Gastrocnemius medialis (tissue), 4 donors: ENCODE measurements around the gene APBB2. TPM values are rescaled to one million over a fixed set of nuclear protein-coding genes. Genes with fewer than 3 reads are reported as not detected.

Source experiments
- ATAC-seq, 2 donors: fragments of 150-250 bp; one replicate each; pipeline ENCODE4 v1.9.1; 2016
- DNase-seq, 2 donors: peaks; one replicate each; pipeline ENCODE4 v3.0.0-alpha.2; 2019
- H3K27ac ChIP-seq, 4 donors: fragments of 200-600 bp; sonication (generic); 1 replicate in 1 of 4; 2 replicates in 3 of 4; pipeline ENCODE4 v1.5.1; 2016 to 2018; ENCODE audit warnings: mild to moderate bottlenecking in 2 of 4, moderate library complexity in 1 of 4
- H3K27me3 ChIP-seq, 3 donors: fragments of 200-600 bp; sonication (generic) in 2 of 3; 1 replicate in 1 of 3; 2 replicates in 2 of 3; pipeline versions ENCODE4 v1.5.1 to v1.6.0; 2016 to 2019; ENCODE audit warnings: mild to moderate bottlenecking in 1 of 3, moderate library complexity in 1 of 3
- H3K36me3 ChIP-seq, 2 donors: fragments of 200-600 bp; sonication (generic) in 1 of 2; one replicate each; pipeline ENCODE4 v1.5.1; 2017 to 2018
- H3K4me1 ChIP-seq, 2 donors: fragments of 200-600 bp; sonication (generic) in 1 of 2; one replicate each; pipeline ENCODE4 v1.5.1; 2016 to 2017; ENCODE audit warnings: mild to moderate bottlenecking in 2 of 2
- H3K4me3 ChIP-seq, 4 donors: fragments of 200-600 bp; sonication (generic) in 3 of 4; 1 replicate in 1 of 4; 2 replicates in 3 of 4; pipeline ENCODE4 v1.5.1; 2016 to 2019; ENCODE audit warnings: mild to moderate bottlenecking in 2 of 4
- H3K9me3 ChIP-seq, 3 donors: fragments of 200-600 bp; sonication (generic) in 2 of 3; 1 replicate in 1 of 3; 2 replicates in 2 of 3; pipeline ENCODE4 v1.5.1; 2016 to 2019
- CTCF ChIP-seq, 5 experiments: fragments of 450-650 bp in 3 of 5; fragments of 200-600 bp in 2 of 5; sonication (generic) in 2 of 5; IDR thresholded peaks in 4 of 5; conservative IDR thresholded peaks in 1 of 5; 1 replicate in 4 of 5; 2 replicates in 1 of 5; pipeline ENCODE4 v1.5.1; 2016 to 2019; ENCODE audit warnings: antibody characterized with exemption in 5 of 5, mild to moderate bottlenecking in 3 of 5, moderate library complexity in 3 of 5
- POLR2A ChIP-seq, 2 donors: fragments of 450-650 bp; IDR thresholded peaks; one replicate each; pipeline ENCODE4 v1.6.1; 2017; ENCODE audit warnings: antibody characterized with exemption in 2 of 2, mild to moderate bottlenecking in 2 of 2, moderate library complexity in 2 of 2
- in situ Hi-C, 4 donors: fragments of 200-750 bp; cut with MboI; loops; one replicate each; pipeline versions ENCODE4 v1.15.0 to v1.8.0; 2017; ENCODE audit warnings: low sequenced_read_pairs in 4 of 4
- intact Hi-C: fragments of 100-400 bp; cut with DNase I; formaldehyde crosslinking; loops from one replicate; pipeline ENCODE4 v1.15.1; 2023; ENCODE audit warnings: low total_unique reads
- total RNA-seq, 4 donors: library from RNA; depleted of rRNA; stranded (reverse); fragments of >200 nt; gene quantifications; one replicate each; pipeline versions ENCODE4 v1.1.0 to v1.2.3, GENCODE V29; 2016

APBB2 gene
- total RNA-seq, 4 donors from 2014 or later: 14.3 to 20.5 (median 14.5) TPM

GRCh38 chr4:41120297-41121217, 93.8 kb downstream of the APBB2 start:
- intact Hi-C loops (loop anchor here (5.0 kb wide), 1 partner anchor 92 kb away; the partner anchor contains the start of gene APBB2), in situ Hi-C loops (no loop called here)
- peak; percentile 84 to 85 for ATAC-seq
- H3K27me3 ChIP-seq: no peaks in the 10 kb centered on the region
- peaks cover 22 to 23% of the 10 kb centered on the region in 2 donors for H3K4me1 ChIP-seq
- no peaks in the 10 kb centered on the region for H3K9me3 ChIP-seq
- no peak for TF ChIP-seq CTCF (IDR thresholded peaks at IDR 0.05 in 4 of 5, conservative IDR thresholded peaks at IDR 0.05 in 1 of 5)
- no peak for TF ChIP-seq POLR2A (IDR thresholded peaks at IDR 0.05)
- peaks cover 0 to 4% of the 10 kb centered on the region in 2 donors for H3K36me3 ChIP-seq
- peak overlapping the region; percentile 37 to 74 (median 56) for H3K27ac ChIP-seq
- peak; percentile 53 to 66 for DNase-seq
- H3K4me3 ChIP-seq: peak overlapping the region; percentile 20 to 33 (median 24)

- peak overlapping the region; percentile 20 to 33 (median 24) for H3K4me3 ChIP-seq
- peak overlapping the region; percentile 37 to 74 (median 56) for H3K27ac ChIP-seq
- in situ Hi-C loops: no loop called here
- H3K27me3 ChIP-seq: no peaks in the 10 kb centered on the region
- no peaks in the 10 kb centered on the region for H3K9me3 ChIP-seq
- H3K4me1 ChIP-seq: peaks cover 19 to 21% of the 10 kb centered on the region in 2 donors
- DNase-seq (no peak), ATAC-seq (peak; percentile 6 to 38)
- H3K36me3 ChIP-seq: peaks cover 0 to 4% of the 10 kb centered on the region in 2 donors
- TF ChIP-seq POLR2A (IDR thresholded peaks at IDR 0.05) (no peak), CTCF (IDR thresholded peaks at IDR 0.05 in 4 of 5, conservative IDR thresholded peaks at IDR 0.05 in 1 of 5) (no peak)
- intact Hi-C loops: loop anchor here (2.0 to 5.0 kb wide), 2 partner anchors 23 to 92 kb away; partner anchors contain the start of gene APBB2
Measured at GRCh38 chr4:41119867-41120295, 94.5 kb downstream of the APBB2 start.

- H3K27ac ChIP-seq: no peak overlapping the region
- TF ChIP-seq POLR2A (IDR thresholded peaks at IDR 0.05) (no peak), CTCF (IDR thresholded peaks at IDR 0.05 in 4 of 5, conservative IDR thresholded peaks at IDR 0.05 in 1 of 5) (no peak)
- peaks cover 0 to 4% of the 10 kb centered on the region in 2 donors for H3K36me3 ChIP-seq
- no peak overlapping the region for H3K4me3 ChIP-seq
- no peaks in the 10 kb centered on the region for H3K9me3 ChIP-seq
- no peaks in the 10 kb centered on the region for H3K4me1 ChIP-seq
- in situ Hi-C loops: no loop called here
- intact Hi-C loops: no loop called here
- no peak for DNase-seq
- H3K27me3 ChIP-seq: no peaks in the 10 kb centered on the region
- ATAC-seq: no peak
Measured at GRCh38 chr4:41111791-41112190, 102.6 kb downstream of the APBB2 start.

GRCh38 chr4:41110050-41110449, 104.3 kb downstream of the APBB2 start:
- Histone ChIP-seq H3K4me3 (no peak overlapping the region), H3K4me1 (no peaks in the 10 kb centered on the region), H3K27me3 (no peaks in the 10 kb centered on the region), H3K36me3 (no peaks in the 10 kb centered on the region), H3K27ac (no peak overlapping the region), H3K9me3 (no peaks in the 10 kb centered on the region)
- intact Hi-C loops (no loop called here), in situ Hi-C loops (no loop called here)
- no peak for DNase-seq
- TF ChIP-seq POLR2A (IDR thresholded peaks at IDR 0.05) (no peak), CTCF (IDR thresholded peaks at IDR 0.05 in 4 of 5, conservative IDR thresholded peaks at IDR 0.05 in 1 of 5) (no peak)
- no peak for ATAC-seq
